Prostate gland (tissue), 2 donors: ENCODE measurements around the gene NUTM1. TPM values are rescaled to one million over a fixed set of nuclear protein-coding genes. Genes with fewer than 3 reads are reported as not detected.

Experiments
- DNase-seq: peaks from one replicate; pipeline ENCODE4 v3.0.0-alpha.2; 2019; ENCODE audit warnings: low spot score
- H3K27ac ChIP-seq, 2 donors: fragments of 200-600 bp; sonication (generic); 2 replicates each; pipeline ENCODE4 v1.5.1; 2017 to 2019
- H3K27me3 ChIP-seq: fragments of 200-600 bp; sonication (generic); replicated peaks from 2 replicates; pipeline ENCODE4 v1.5.1; 2019; ENCODE audit not compliant: insufficient read depth
- H3K36me3 ChIP-seq, 2 donors: fragments of 200-600 bp; sonication (generic); 1 replicate in 1 of 2; 2 replicates in 1 of 2; pipeline versions ENCODE4 v1.5.1 to v1.8.1; 2017 to 2019
- H3K4me1 ChIP-seq: fragments of 200-600 bp; sonication (generic); replicated peaks from 2 replicates; pipeline ENCODE4 v1.5.1; 2019
- H3K4me3 ChIP-seq, 2 donors: fragments of 200-600 bp; sonication (generic); 2 replicates each; pipeline ENCODE4 v1.5.1; 2017 to 2019
- H3K9me3 ChIP-seq: fragments of 200-600 bp; sonication (generic); 2 replicates; pipeline ENCODE4 v1.5.1; 2017
- POLR2A ChIP-seq: fragments of 450-650 bp; IDR thresholded peaks from one replicate; pipeline ENCODE4 v1.6.1; 2016; ENCODE audit warnings: antibody characterized with exemption, mild to moderate bottlenecking
- POLR2AphosphoS5 ChIP-seq: sonication (generic); formaldehyde crosslinking; IDR thresholded peaks from one replicate; pipeline ENCODE4 v1.6.1; 2017; ENCODE audit warnings: antibody characterized with exemption
- WGBS: methylation state at CpG from one replicate; pipeline ENCODE4 v1.1.5; 2018; 5-methylcytosine and 5-hydroxymethylcytosine counted together
- intact Hi-C: fragments of 100-400 bp; cut with DNase I; formaldehyde crosslinking; loops from one replicate; pipeline ENCODE4 v1.14.2; 2022
- total RNA-seq, 2 donors: library from RNA; depleted of rRNA; stranded (reverse); fragments of >200 nt; gene quantifications; one replicate each; pipeline ENCODE4 v1.1.0, GENCODE V29; 2016
- TF ChIP-seq, protein P1 (sequence below), 4 experiments: fragments of 200-600 bp in 2 of 4; fragments of 450-650 bp in 2 of 4; sonication (generic) in 2 of 4; IDR thresholded peaks; 1 replicate in 3 of 4; 2 replicates in 1 of 4; pipeline ENCODE4 v1.5.1; 2016 to 2019; ENCODE audit warnings: antibody characterized with exemption in 4 of 4, mild to moderate bottlenecking in 2 of 4, moderate library complexity in 2 of 4

Gene NUTM1
- total RNA-seq, 2 donors from 2014 or later: 6.9 TPM; not detected in 1

DNA sequence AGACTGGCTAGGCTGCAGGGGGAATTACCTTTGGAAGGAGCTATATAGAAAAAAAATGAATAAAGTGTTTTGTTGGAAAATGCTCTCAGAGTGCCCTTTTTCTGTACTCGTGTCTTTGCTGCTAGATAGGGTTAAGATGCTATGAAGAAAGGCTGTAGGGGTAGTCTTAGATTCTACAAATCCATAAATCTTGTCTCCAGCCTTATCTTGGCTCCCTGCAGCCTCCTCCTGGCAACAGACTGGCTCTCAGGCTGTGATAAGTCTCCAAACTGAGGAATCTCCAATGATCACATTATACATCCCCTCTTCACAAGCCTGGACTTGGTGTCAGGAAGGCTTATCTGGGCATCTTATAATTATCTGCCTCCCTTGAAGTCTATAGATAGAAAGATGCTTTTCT lies 14.5 kb downstream of the NUTM1 start:
- Histone ChIP-seq H3K4me1 (no peaks in the 10 kb centered on the region), H3K9me3 (no peaks in the 10 kb centered on the region), H3K36me3 (no peaks in the 10 kb centered on the region), H3K27ac (no peak overlapping the region), H3K4me3 (no peak overlapping the region), H3K27me3 (no peaks in the 10 kb centered on the region)
- 78% methylated on average over 1 of the region's 1 CpG for WGBS
- intact Hi-C loops: no loop called here
- TF ChIP-seq POLR2A: no peak
- TF ChIP-seq, protein P1, sequence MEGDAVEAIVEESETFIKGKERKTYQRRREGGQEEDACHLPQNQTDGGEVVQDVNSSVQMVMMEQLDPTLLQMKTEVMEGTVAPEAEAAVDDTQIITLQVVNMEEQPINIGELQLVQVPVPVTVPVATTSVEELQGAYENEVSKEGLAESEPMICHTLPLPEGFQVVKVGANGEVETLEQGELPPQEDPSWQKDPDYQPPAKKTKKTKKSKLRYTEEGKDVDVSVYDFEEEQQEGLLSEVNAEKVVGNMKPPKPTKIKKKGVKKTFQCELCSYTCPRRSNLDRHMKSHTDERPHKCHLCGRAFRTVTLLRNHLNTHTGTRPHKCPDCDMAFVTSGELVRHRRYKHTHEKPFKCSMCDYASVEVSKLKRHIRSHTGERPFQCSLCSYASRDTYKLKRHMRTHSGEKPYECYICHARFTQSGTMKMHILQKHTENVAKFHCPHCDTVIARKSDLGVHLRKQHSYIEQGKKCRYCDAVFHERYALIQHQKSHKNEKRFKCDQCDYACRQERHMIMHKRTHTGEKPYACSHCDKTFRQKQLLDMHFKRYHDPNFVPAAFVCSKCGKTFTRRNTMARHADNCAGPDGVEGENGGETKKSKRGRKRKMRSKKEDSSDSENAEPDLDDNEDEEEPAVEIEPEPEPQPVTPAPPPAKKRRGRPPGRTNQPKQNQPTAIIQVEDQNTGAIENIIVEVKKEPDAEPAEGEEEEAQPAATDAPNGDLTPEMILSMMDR (IDR thresholded peaks at IDR 0.05): no peak
- TF ChIP-seq POLR2AphosphoS5: no peak
- DNase-seq: no peak

DNA sequence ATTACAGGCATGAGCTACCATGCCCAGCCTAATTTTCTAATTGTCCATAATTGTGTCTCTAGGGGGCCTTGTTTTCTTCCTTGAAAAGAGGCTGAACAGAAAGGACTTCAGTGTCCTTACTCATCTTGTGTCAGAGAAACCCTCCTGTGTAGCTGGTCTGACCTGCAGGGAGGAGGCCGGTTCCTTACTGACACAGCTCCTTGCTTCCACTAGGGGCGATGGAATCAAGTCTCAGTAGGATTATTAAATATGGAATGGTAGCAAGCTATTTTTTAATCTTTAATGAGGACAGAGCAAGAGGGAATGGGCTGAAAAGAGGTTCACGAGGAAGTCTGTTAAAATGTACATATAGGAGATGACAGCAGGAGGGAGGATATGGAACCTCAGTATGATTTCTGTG lies 15.3 kb downstream of the NUTM1 start:
- Histone ChIP-seq H3K9me3 (no peaks in the 10 kb centered on the region), H3K27ac (no peak overlapping the region), H3K27me3 (no peaks in the 10 kb centered on the region), H3K4me1 (no peaks in the 10 kb centered on the region), H3K36me3 (no peaks in the 10 kb centered on the region), H3K4me3 (no peak overlapping the region)
- TF ChIP-seq POLR2A (no peak), POLR2AphosphoS5 (no peak)
- TF ChIP-seq, protein P1 (IDR thresholded peaks at IDR 0.05): no peak
- intact Hi-C loops: no loop called here
- 82% methylated on average over 3 of the region's 3 CpGs for WGBS
- no peak for DNase-seq

DNA sequence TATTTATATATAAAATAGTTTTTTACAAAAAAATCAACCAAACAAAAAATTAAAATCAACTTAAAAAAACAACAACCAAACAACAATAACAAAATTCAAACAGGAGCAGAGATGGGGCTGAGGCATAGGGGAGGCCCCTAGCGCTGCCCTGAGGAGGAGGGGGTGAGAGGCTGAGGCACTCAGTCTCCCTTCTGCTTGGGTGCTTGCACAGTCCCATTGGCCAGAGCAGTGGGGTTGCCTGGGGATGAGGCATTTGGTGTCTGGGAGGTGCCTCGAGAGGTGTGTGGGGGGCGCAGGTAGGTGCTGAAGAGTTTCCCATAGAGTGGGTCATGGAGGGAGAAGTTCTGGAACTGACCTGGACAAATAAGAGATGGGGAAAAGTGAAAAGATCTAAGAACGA lies 15.8 kb downstream of the NUTM1 start:
- no peaks in the 10 kb centered on the region for H3K9me3 ChIP-seq
- intact Hi-C loops: no loop called here
- H3K27me3 ChIP-seq: no peaks in the 10 kb centered on the region
- no peak for DNase-seq
- no peaks in the 10 kb centered on the region for H3K36me3 ChIP-seq
- no peaks in the 10 kb centered on the region for H3K4me1 ChIP-seq
- 95% methylated on average over 4 of the region's 4 CpGs for WGBS
- H3K4me3 ChIP-seq: no peak overlapping the region
- no peak overlapping the region for H3K27ac ChIP-seq
- TF ChIP-seq POLR2AphosphoS5: no peak
- TF ChIP-seq, protein P1 (IDR thresholded peaks at IDR 0.05): no peak
- no peak for TF ChIP-seq POLR2A

DNA sequence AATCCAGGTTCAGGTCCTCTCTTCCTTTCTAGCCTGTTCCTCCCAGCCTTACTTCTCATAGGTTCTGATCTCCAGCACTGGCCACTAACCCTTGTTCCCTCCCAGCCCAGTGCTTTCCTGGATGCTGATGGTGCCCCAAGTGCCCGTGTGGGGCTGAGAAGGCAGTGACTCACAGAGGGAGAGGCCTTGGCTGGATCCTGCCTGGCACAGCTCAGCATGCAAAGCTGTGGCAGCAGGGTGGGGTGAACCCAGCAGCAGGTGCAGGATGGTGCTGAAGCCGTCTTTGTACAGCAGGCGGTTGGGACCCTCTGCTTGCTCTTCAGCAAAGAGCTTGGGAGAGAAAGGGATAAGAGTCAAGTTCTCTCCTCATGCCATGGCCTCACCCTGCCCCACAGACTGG lies 16.3 kb downstream of the NUTM1 start:
- Histone ChIP-seq H3K4me1 (no peaks in the 10 kb centered on the region), H3K27me3 (no peaks in the 10 kb centered on the region), H3K9me3 (no peaks in the 10 kb centered on the region), H3K4me3 (no peak overlapping the region), H3K36me3 (no peaks in the 10 kb centered on the region), H3K27ac (no peak overlapping the region)
- no peak for DNase-seq
- WGBS: 87% methylated on average over 3 of the region's 3 CpGs
- intact Hi-C loops: no loop called here
- TF ChIP-seq POLR2A (no peak), POLR2AphosphoS5 (no peak)
- TF ChIP-seq, protein P1 (IDR thresholded peaks at IDR 0.05): no peak

DNA sequence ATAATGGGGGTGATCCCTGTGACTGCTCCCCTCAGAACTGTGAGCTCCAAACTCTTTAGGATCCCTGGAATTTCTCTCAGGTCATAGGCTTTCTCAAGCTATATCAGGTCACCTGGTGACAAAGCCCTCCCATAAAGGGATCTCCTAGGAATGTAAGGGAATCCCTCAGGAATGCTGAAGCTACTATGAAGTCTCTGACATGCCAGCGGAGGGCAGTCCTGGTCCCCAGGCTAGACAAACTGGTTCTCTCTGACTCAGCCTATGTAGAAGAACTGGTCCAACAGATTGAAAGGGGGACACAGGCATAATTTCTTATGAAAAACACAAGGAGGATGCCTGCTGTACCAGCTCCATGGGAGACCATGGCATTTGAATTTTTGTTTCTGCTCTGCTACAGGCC lies 17.2 kb downstream of the NUTM1 start:
- intact Hi-C loops: no loop called here
- H3K36me3 ChIP-seq: no peaks in the 10 kb centered on the region

More for the DNA sequence above, 17.2 kb downstream of the NUTM1 start:
- Histone ChIP-seq H3K27me3 (no peaks in the 10 kb centered on the region), H3K4me1 (no peaks in the 10 kb centered on the region), H3K27ac (no peak overlapping the region), H3K9me3 (no peaks in the 10 kb centered on the region), H3K4me3 (no peak overlapping the region)
- no peak for DNase-seq
- TF ChIP-seq POLR2AphosphoS5 (no peak), POLR2A (no peak)
- TF ChIP-seq, protein P1 (IDR thresholded peaks at IDR 0.05): no peak
- WGBS: 26% methylated on average over 1 of the region's 1 CpG
